ENCODE measurements around the gene FCAR.

FCAR gene

DNA sequence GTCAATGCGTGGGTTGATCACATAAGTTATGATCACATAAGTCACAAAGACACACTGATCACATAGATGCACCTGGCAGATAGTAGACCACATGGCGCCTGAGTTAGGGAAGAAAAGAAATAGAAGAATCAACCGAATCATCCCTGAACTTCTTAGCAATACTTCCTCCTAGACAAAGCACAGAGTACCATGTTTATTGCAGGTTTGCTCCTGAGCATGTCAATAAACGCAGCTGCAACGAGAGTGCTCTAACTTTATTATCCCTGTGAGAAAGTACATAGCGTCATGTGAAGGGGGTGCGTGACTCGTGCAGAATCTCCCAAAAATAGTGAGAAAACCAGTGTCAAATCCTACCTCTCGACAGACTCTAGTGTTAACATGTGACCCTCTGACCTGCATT lies 49.2 kb downstream of the FCAR start:
- Histone ChIP-seq H3K36me3 (replicated peaks in 1 of 2; ENCODE audit: control insufficient read depth in 2 of 2, insufficient read depth in 2 of 2, low read length in 2 of 2) (no peaks in the 10 kb centered on the region), H4K91ac (ENCODE audit: low read depth, low read length, poor library complexity) (no peak overlapping the region), H3K23ac (ENCODE audit: low read depth, low read length, poor library complexity) (no peak overlapping the region), H3K18ac (ENCODE audit: low read length) (peak overlapping the region; percentile 87), H3K4ac (ENCODE audit: low read length) (no peak overlapping the region), H2BK120ac (ENCODE audit: low read depth, low read length) (no peak overlapping the region), H3K9ac (ENCODE audit: low read depth, low read length, poor library complexity) (no peak overlapping the region), H3K27ac (replicated peaks; ENCODE audit: low read length) (no peak overlapping the region), H2BK15ac (ENCODE audit: low read length) (no peak overlapping the region), H3K4me1 (ENCODE audit: control insufficient read depth in 2 of 2, insufficient read depth in 1 of 2, low read depth in 1 of 2, low read length in 2 of 2) (peaks cover 0 to 3% of the 10 kb centered on the region in 2 donors), H3K14ac (ENCODE audit: low read length) (peak overlapping the region; percentile 57), H3K9me3 (replicated peaks in 1 of 2; ENCODE audit: control insufficient read depth in 2 of 2, insufficient read depth in 1 of 2, low read depth in 1 of 2, low read length in 2 of 2) (peaks cover 4 to 5% of the 10 kb centered on the region in 2 donors), H3K27me3 (ENCODE audit: control insufficient read depth in 3 of 3, insufficient read depth in 3 of 3, low read depth in 1 of 3, low read length in 3 of 3) (no peaks in the 10 kb centered on the region), H3K79me1 (ENCODE audit: low read depth, low read length) (no peaks in the 10 kb centered on the region), H2BK12ac (ENCODE audit: low read length) (no peak overlapping the region), H3K4me2 (ENCODE audit: insufficient read depth, low read length, poor library complexity, severe bottlenecking) (no peak overlapping the region), H2AK5ac (ENCODE audit: low read depth, low read length) (no peak overlapping the region), H3K4me3 (ENCODE audit: low read length in 2 of 2) (no peak overlapping the region), H2BK5ac (ENCODE audit: low read length) (no peak overlapping the region), H2AFZ (ENCODE audit: low read length) (peak overlapping the region; percentile 39), H4K8ac (ENCODE audit: low read depth, low read length) (no peak overlapping the region)
- no CpG with 5 or more reads among the region's 9 CpGs for WGBS, 2 donors (ENCODE audit: extremely low coverage in 2 of 2, insufficient read length in 2 of 2, insufficient replicate concordance in 1 of 2)
- no peak for DNase-seq (ENCODE audit: low spot score)

DNA sequence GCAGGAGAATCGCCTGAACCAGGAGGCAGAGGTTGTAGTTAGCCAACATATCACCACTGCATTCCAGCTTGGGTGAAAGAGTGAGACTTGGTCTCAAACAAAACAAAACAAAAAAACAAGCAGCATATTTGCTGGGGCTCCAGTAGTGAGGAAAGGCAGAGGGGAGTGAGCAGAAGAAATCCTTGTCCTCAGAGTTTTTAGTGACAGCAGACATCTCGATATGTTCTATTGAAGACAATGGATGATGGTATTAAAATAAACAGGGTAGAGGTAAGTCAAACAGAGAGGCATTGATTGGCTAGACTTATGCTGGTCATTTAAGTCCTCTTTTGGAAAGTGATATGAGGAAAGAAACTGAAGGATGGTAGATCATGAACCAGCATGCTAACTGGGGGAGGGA lies 54.3 kb downstream of the FCAR start:
- Histone ChIP-seq H2BK12ac (ENCODE audit: low read length) (no peak overlapping the region), H3K36me3 (replicated peaks in 1 of 2; ENCODE audit: control insufficient read depth in 2 of 2, insufficient read depth in 2 of 2, low read length in 2 of 2) (no peaks in the 10 kb centered on the region), H3K27me3 (ENCODE audit: control insufficient read depth in 3 of 3, insufficient read depth in 3 of 3, low read depth in 1 of 3, low read length in 3 of 3) (no peaks in the 10 kb centered on the region), H2BK5ac (ENCODE audit: low read length) (no peak overlapping the region), H4K91ac (ENCODE audit: low read depth, low read length, poor library complexity) (no peak overlapping the region), H3K9me3 (replicated peaks in 1 of 2; ENCODE audit: control insufficient read depth in 2 of 2, insufficient read depth in 1 of 2, low read depth in 1 of 2, low read length in 2 of 2) (peaks cover 6 to 7% of the 10 kb centered on the region in 2 donors), H3K27ac (replicated peaks; ENCODE audit: low read length) (no peak overlapping the region), H3K23ac (ENCODE audit: low read depth, low read length, poor library complexity) (no peak overlapping the region), H2BK120ac (ENCODE audit: low read depth, low read length) (no peak overlapping the region), H3K4me2 (ENCODE audit: insufficient read depth, low read length, poor library complexity, severe bottlenecking) (no peak overlapping the region), H2BK15ac (ENCODE audit: low read length) (no peak overlapping the region), H3K79me1 (ENCODE audit: low read depth, low read length) (no peaks in the 10 kb centered on the region), H3K18ac (ENCODE audit: low read length) (no peak overlapping the region), H2AFZ (ENCODE audit: low read length) (no peak overlapping the region), H3K4me1 (ENCODE audit: control insufficient read depth in 2 of 2, insufficient read depth in 1 of 2, low read depth in 1 of 2, low read length in 2 of 2) (peaks cover 0 to 3% of the 10 kb centered on the region in 2 donors), H3K14ac (ENCODE audit: low read length) (no peak overlapping the region), H2AK5ac (ENCODE audit: low read depth, low read length) (no peak overlapping the region), H3K9ac (ENCODE audit: low read depth, low read length, poor library complexity) (no peak overlapping the region), H3K4ac (ENCODE audit: low read length) (no peak overlapping the region), H4K8ac (ENCODE audit: low read depth, low read length) (no peak overlapping the region), H3K4me3 (ENCODE audit: low read length in 2 of 2) (no peak overlapping the region)
- no CpG with 5 or more reads among the region's 2 CpGs for WGBS, 2 donors (ENCODE audit: extremely low coverage in 2 of 2, insufficient read length in 2 of 2, insufficient replicate concordance in 1 of 2)
- DNase-seq (ENCODE audit: low spot score), result no peak

DNA sequence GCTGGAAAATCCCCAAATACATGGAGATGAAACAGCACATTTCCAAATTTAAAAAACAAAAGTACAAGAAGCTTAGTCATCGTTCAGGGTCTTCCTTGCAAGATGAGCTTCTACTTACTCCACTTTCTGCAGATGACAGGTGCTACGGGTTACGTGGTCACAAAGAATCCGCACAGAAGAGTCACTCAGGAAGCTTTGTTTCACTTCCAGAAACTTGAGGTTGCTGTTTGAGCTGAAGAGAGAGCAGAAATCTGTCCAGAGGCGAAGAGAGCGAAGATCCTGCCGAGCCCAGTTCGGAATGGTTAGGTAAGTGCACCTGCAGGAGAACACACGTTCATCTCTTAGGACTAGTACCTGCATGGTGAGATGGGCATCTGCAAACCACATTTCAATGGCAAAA lies 63.9 kb downstream of the FCAR start:
- no peak overlapping the region for H2BK15ac ChIP-seq (ENCODE audit: low read length)
- no peaks in the 10 kb centered on the region for H3K9me3 ChIP-seq (replicated peaks in 1 of 2; ENCODE audit: control insufficient read depth in 2 of 2, insufficient read depth in 1 of 2, low read depth in 1 of 2, low read length in 2 of 2)
- H3K4ac ChIP-seq (ENCODE audit: low read length), result no peak overlapping the region
- H4K91ac ChIP-seq (ENCODE audit: low read depth, low read length, poor library complexity), result no peak overlapping the region
- H3K23ac ChIP-seq (ENCODE audit: low read depth, low read length, poor library complexity), result no peak overlapping the region
- no peak overlapping the region for H2AK5ac ChIP-seq (ENCODE audit: low read depth, low read length)
- H3K4me2 ChIP-seq (ENCODE audit: insufficient read depth, low read length, poor library complexity, severe bottlenecking), result no peak overlapping the region
- no peak overlapping the region for H3K14ac ChIP-seq (ENCODE audit: low read length)
- WGBS, 2 donors (ENCODE audit: extremely low coverage in 2 of 2, insufficient read length in 2 of 2, insufficient replicate concordance in 1 of 2), result no CpG with 5 or more reads among the region's 9 CpGs
- no peak overlapping the region for H2BK5ac ChIP-seq (ENCODE audit: low read length)
- no peak overlapping the region for H2AFZ ChIP-seq (ENCODE audit: low read length)
- no peaks in the 10 kb centered on the region for H3K79me1 ChIP-seq (ENCODE audit: low read depth, low read length)
- H3K27ac ChIP-seq (replicated peaks; ENCODE audit: low read length), result no peak overlapping the region
- no peaks in the 10 kb centered on the region for H3K27me3 ChIP-seq (ENCODE audit: control insufficient read depth in 3 of 3, insufficient read depth in 3 of 3, low read depth in 1 of 3, low read length in 3 of 3)
- H3K36me3 ChIP-seq (replicated peaks in 1 of 2; ENCODE audit: control insufficient read depth in 2 of 2, insufficient read depth in 2 of 2, low read length in 2 of 2), result no peaks in the 10 kb centered on the region
- H3K9ac ChIP-seq (ENCODE audit: low read depth, low read length, poor library complexity), result no peak overlapping the region
- H4K8ac ChIP-seq (ENCODE audit: low read depth, low read length), result no peak overlapping the region
- H3K4me1 ChIP-seq (ENCODE audit: control insufficient read depth in 2 of 2, insufficient read depth in 1 of 2, low read depth in 1 of 2, low read length in 2 of 2), result peaks cover 0 to 2% of the 10 kb centered on the region in 2 donors
- H2BK12ac ChIP-seq (ENCODE audit: low read length), result no peak overlapping the region
- no peak overlapping the region for H3K4me3 ChIP-seq (ENCODE audit: low read length in 2 of 2)
- no peak overlapping the region for H2BK120ac ChIP-seq (ENCODE audit: low read depth, low read length)
- no peak for DNase-seq (ENCODE audit: low spot score)
- no peak overlapping the region for H3K18ac ChIP-seq (ENCODE audit: low read length)

DNA sequence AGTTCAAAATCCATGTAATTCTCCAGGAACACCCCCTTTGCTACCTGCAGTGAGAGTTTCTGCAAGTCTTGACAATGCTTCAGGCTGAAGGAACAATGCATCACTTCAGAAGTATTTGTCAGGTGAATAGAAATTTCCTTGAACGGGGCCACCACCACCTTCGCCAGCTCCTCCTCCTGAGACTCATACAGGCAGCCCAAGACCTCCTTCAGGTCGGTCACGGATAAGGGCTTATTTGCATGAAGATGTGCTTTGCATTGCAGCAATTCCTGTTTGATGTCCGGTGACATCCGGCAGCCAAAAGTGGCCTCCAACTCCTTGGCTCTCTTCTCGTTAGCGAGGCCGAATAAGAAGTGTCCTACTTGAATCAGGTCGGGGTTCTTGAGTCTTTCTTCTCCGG lies 64.9 kb downstream of the FCAR start:
- no peak overlapping the region for H2BK12ac ChIP-seq (ENCODE audit: low read length)
- no peaks in the 10 kb centered on the region for H3K36me3 ChIP-seq (replicated peaks in 1 of 2; ENCODE audit: control insufficient read depth in 2 of 2, insufficient read depth in 2 of 2, low read length in 2 of 2)
- no peak for DNase-seq (ENCODE audit: low spot score)
- no peak overlapping the region for H3K18ac ChIP-seq (ENCODE audit: low read length)
- H3K4me3 ChIP-seq (ENCODE audit: low read length in 2 of 2), result peak overlapping the region in 1 of 2 donors; percentile 47
- H2AFZ ChIP-seq (ENCODE audit: low read length), result no peak overlapping the region
- H4K8ac ChIP-seq (ENCODE audit: low read depth, low read length), result no peak overlapping the region
- no peak overlapping the region for H2BK120ac ChIP-seq (ENCODE audit: low read depth, low read length)
- H4K91ac ChIP-seq (ENCODE audit: low read depth, low read length, poor library complexity), result no peak overlapping the region
- no CpG with 5 or more reads among the region's 11 CpGs for WGBS, 2 donors (ENCODE audit: extremely low coverage in 2 of 2, insufficient read length in 2 of 2, insufficient replicate concordance in 1 of 2)
- H3K4ac ChIP-seq (ENCODE audit: low read length), result no peak overlapping the region
- no peak overlapping the region for H2BK15ac ChIP-seq (ENCODE audit: low read length)
- no peak overlapping the region for H3K27ac ChIP-seq (replicated peaks; ENCODE audit: low read length)
- H2AK5ac ChIP-seq (ENCODE audit: low read depth, low read length), result no peak overlapping the region
- H3K4me2 ChIP-seq (ENCODE audit: insufficient read depth, low read length, poor library complexity, severe bottlenecking), result no peak overlapping the region
- H3K79me1 ChIP-seq (ENCODE audit: low read depth, low read length), result no peaks in the 10 kb centered on the region
- no peak overlapping the region for H3K23ac ChIP-seq (ENCODE audit: low read depth, low read length, poor library complexity)
- no peak overlapping the region for H2BK5ac ChIP-seq (ENCODE audit: low read length)
- H3K9ac ChIP-seq (ENCODE audit: low read depth, low read length, poor library complexity), result no peak overlapping the region
- peaks cover 0 to 2% of the 10 kb centered on the region in 2 donors for H3K4me1 ChIP-seq (ENCODE audit: control insufficient read depth in 2 of 2, insufficient read depth in 1 of 2, low read depth in 1 of 2, low read length in 2 of 2)
- H3K9me3 ChIP-seq (replicated peaks in 1 of 2; ENCODE audit: control insufficient read depth in 2 of 2, insufficient read depth in 1 of 2, low read depth in 1 of 2, low read length in 2 of 2), result no peaks in the 10 kb centered on the region
- no peak overlapping the region for H3K14ac ChIP-seq (ENCODE audit: low read length)
- no peaks in the 10 kb centered on the region for H3K27me3 ChIP-seq (ENCODE audit: control insufficient read depth in 3 of 3, insufficient read depth in 3 of 3, low read depth in 1 of 3, low read length in 3 of 3)
